Measurements from ENCODE around the gene SERTAD4. TPM values are rescaled to one million over a fixed set of nuclear protein-coding genes. Genes with fewer than 3 reads are reported as not detected.
"Not testable (repeated sequence)": the region's sequence is repeated elsewhere in the genome, so short reads cannot be mapped to it uniquely, and the experiment has no call there.

The SERTAD4 gene
- total and polyA plus RNA-seq, 2 experiments from 2014 or later: 1.3 to 1.6 TPM

DNA sequence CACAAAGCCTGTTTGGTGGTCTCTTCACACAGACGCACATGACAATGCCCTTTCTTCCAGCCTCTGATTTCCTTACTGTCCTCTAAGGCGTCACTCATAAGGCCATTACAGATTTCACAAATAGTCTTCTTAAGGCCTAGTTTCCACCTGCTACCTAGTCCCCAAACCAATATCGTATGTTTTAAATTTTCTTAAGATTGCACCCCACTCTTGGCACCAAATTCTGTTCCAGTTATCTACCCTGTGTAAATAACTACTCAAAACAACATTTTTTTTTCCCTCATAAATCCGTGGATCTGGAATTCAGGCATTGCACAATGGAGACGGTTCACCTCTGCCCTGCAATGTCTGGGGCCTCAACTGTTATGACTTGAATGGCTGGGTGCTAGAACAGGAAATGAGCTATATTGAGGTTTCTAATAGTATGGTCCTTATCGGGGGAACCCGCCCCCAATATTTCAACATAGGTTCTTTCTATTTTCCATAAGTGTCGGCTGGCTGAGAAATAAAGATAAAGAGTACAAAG lies 36.9 kb upstream of the SERTAD4 start:
- no peak for ATAC-seq
- H3K9me3 Mint-ChIP-seq: no peaks in the 10 kb centered on the region; the same call in 2 of the 3 replicates
- Histone ChIP-seq H3F3A (replicated peaks; ENCODE audit: low read depth) (no peaks in the 10 kb centered on the region), H4K20me1 (replicated peaks; ENCODE audit: insufficient read depth) (no peaks in the 10 kb centered on the region), H3K27me3 (ENCODE audit: insufficient read depth) (no peaks in the 10 kb centered on the region), H3K79me2 (replicated peaks; ENCODE audit: insufficient read depth) (no peaks in the 10 kb centered on the region), H3K36me3 (ENCODE audit: insufficient read depth) (no peaks in the 10 kb centered on the region), H3K4me3 (no peak overlapping the region), H2AFZ (no peak overlapping the region), H3K9me2 (ENCODE audit: insufficient read depth) (0 out of 2 replicates have a peak, but pooled peaks cover 3% of the 10 kb centered on the region), H3K4me2 (no peak overlapping the region), H3K27ac (ENCODE audit: low read depth) (no peak overlapping the region), H3K4me1 (ENCODE audit: insufficient read depth) (no peaks in the 10 kb centered on the region)
- no peaks in the 10 kb centered on the region; the same call in 2 of the 3 replicates for H3K36me3 Mint-ChIP-seq (ENCODE audit: low read depth)
- H3K27me3 Mint-ChIP-seq (ENCODE audit: insufficient read depth, low read depth, poor library complexity): no peaks in the 10 kb centered on the region
- no peaks in the 10 kb centered on the region for H3K4me1 Mint-ChIP-seq
- no peak for DNase-seq (ENCODE audit: low spot score)
- no peak overlapping the region for H3K4me3 Mint-ChIP-seq
- H3K27ac Mint-ChIP-seq: no peak overlapping the region
- TF ChIP-seq EZH2 (IDR thresholded peaks at IDR 0.05; ENCODE audit: low read depth, unreplicated experiment) (no peak), STAT1 (IDR thresholded peaks at IDR 0.05; ENCODE audit: unreplicated experiment) (no peak), ZNF331 (CRISPR knock-in tag; IDR thresholded peaks at IDR 0.05; ENCODE audit: low read depth) (no peak), JUNB (IDR thresholded peaks at IDR 0.05; ENCODE audit: unreplicated experiment) (no peak), ZNF114 (CRISPR knock-in tag; IDR thresholded peaks at IDR 0.05) (no peak)
- TF ChIP-seq, protein P1, sequence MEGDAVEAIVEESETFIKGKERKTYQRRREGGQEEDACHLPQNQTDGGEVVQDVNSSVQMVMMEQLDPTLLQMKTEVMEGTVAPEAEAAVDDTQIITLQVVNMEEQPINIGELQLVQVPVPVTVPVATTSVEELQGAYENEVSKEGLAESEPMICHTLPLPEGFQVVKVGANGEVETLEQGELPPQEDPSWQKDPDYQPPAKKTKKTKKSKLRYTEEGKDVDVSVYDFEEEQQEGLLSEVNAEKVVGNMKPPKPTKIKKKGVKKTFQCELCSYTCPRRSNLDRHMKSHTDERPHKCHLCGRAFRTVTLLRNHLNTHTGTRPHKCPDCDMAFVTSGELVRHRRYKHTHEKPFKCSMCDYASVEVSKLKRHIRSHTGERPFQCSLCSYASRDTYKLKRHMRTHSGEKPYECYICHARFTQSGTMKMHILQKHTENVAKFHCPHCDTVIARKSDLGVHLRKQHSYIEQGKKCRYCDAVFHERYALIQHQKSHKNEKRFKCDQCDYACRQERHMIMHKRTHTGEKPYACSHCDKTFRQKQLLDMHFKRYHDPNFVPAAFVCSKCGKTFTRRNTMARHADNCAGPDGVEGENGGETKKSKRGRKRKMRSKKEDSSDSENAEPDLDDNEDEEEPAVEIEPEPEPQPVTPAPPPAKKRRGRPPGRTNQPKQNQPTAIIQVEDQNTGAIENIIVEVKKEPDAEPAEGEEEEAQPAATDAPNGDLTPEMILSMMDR (conservative IDR thresholded peaks at IDR 0.05; ENCODE audit: low read depth in 2 of 2): no peak

DNA sequence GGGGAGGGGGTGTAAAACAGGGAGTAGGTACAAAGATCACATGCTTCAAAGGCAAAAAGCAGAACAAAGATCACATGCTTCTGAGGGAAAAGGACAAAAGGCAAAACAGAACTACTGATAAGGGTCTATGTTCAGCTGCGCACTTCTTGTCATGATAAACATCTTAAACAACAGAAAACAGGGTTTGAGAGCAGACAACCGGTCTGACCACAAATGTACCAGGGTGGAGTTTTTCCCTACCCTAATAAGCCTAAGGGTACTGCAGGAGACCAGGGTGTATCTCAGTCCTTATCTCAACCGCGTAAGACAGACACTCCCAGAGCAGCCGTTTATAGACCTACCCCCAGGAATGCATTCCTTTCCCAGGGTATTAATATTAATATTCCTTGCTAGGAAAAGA lies 36.3 kb upstream of the SERTAD4 start:
- not testable (repeated sequence) for H3K4me3 ChIP-seq; H3K9me3 Mint-ChIP-seq; H3K27me3 Mint-ChIP-seq (ENCODE audit: insufficient read depth, low read depth, poor library complexity); H3K27ac Mint-ChIP-seq; H3K36me3 ChIP-seq (ENCODE audit: insufficient read depth); H2AFZ ChIP-seq; H3K27me3 ChIP-seq (ENCODE audit: insufficient read depth); H3K4me2 ChIP-seq; H3K4me1 ChIP-seq (ENCODE audit: insufficient read depth); H3K4me3 Mint-ChIP-seq; H3K4me1 Mint-ChIP-seq; ATAC-seq; H3K79me2 ChIP-seq (replicated peaks; ENCODE audit: insufficient read depth); H4K20me1 ChIP-seq (replicated peaks; ENCODE audit: insufficient read depth); H3F3A ChIP-seq (replicated peaks; ENCODE audit: low read depth); H3K9me2 ChIP-seq (ENCODE audit: insufficient read depth); DNase-seq (ENCODE audit: low spot score); H3K27ac ChIP-seq (ENCODE audit: low read depth); H3K36me3 Mint-ChIP-seq (ENCODE audit: low read depth)

DNA sequence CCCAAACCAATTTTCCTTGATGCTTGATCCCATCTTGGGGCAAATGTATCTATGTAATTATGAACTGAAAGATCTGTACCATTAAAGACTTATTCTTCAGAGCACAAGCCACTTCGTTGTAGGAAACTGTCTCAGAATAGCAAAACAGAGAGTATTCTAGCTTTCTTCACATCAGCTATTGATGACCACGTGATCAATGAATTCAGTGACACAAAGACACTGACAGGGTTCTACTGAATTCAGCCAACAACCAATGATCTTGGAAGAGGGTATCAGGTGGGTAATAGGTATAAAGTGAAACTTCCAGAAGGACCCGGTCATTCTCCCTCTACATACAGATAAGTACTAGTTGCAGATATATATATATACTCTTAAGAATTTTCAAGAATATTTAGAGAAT lies 33.8 kb upstream of the SERTAD4 start:
- no peak for DNase-seq (ENCODE audit: low spot score)
- no peak overlapping the region for H2AFZ ChIP-seq
- TF ChIP-seq, protein P1 (conservative IDR thresholded peaks at IDR 0.05; ENCODE audit: low read depth in 2 of 2): no peak
- no peak for TF ChIP-seq EZH2 (IDR thresholded peaks at IDR 0.05; ENCODE audit: low read depth, unreplicated experiment)
- TF ChIP-seq, protein P2, sequence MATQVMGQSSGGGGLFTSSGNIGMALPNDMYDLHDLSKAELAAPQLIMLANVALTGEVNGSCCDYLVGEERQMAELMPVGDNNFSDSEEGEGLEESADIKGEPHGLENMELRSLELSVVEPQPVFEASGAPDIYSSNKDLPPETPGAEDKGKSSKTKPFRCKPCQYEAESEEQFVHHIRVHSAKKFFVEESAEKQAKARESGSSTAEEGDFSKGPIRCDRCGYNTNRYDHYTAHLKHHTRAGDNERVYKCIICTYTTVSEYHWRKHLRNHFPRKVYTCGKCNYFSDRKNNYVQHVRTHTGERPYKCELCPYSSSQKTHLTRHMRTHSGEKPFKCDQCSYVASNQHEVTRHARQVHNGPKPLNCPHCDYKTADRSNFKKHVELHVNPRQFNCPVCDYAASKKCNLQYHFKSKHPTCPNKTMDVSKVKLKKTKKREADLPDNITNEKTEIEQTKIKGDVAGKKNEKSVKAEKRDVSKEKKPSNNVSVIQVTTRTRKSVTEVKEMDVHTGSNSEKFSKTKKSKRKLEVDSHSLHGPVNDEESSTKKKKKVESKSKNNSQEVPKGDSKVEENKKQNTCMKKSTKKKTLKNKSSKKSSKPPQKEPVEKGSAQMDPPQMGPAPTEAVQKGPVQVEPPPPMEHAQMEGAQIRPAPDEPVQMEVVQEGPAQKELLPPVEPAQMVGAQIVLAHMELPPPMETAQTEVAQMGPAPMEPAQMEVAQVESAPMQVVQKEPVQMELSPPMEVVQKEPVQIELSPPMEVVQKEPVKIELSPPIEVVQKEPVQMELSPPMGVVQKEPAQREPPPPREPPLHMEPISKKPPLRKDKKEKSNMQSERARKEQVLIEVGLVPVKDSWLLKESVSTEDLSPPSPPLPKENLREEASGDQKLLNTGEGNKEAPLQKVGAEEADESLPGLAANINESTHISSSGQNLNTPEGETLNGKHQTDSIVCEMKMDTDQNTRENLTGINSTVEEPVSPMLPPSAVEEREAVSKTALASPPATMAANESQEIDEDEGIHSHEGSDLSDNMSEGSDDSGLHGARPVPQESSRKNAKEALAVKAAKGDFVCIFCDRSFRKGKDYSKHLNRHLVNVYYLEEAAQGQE (IDR thresholded peaks at IDR 0.05; ENCODE audit: unreplicated experiment): no peak

More for the DNA sequence above, 33.8 kb upstream of the SERTAD4 start:
- no peaks in the 10 kb centered on the region; the same call in 2 of the 3 replicates for H3K36me3 Mint-ChIP-seq (ENCODE audit: low read depth)
- Histone ChIP-seq H3K79me2 (replicated peaks; ENCODE audit: insufficient read depth) (no peaks in the 10 kb centered on the region), H3K27ac (ENCODE audit: low read depth) (no peak overlapping the region), H3K4me3 (no peak overlapping the region), H3K9me2 (ENCODE audit: insufficient read depth) (0 out of 2 replicates have a peak, but pooled peaks cover 3% of the 10 kb centered on the region), H4K20me1 (replicated peaks; ENCODE audit: insufficient read depth) (no peaks in the 10 kb centered on the region), H3K4me1 (ENCODE audit: insufficient read depth) (no peaks in the 10 kb centered on the region), H3F3A (replicated peaks; ENCODE audit: low read depth) (no peaks in the 10 kb centered on the region), H3K36me3 (ENCODE audit: insufficient read depth) (no peaks in the 10 kb centered on the region), H3K27me3 (ENCODE audit: insufficient read depth) (no peaks in the 10 kb centered on the region), H3K4me2 (no peak overlapping the region)
- no peak for ATAC-seq
- H3K4me1 Mint-ChIP-seq: no peaks in the 10 kb centered on the region
- H3K9me3 Mint-ChIP-seq: no peaks in the 10 kb centered on the region; the same call in 2 of the 3 replicates
- H3K27ac Mint-ChIP-seq: no peak overlapping the region
- no peaks in the 10 kb centered on the region for H3K27me3 Mint-ChIP-seq (ENCODE audit: insufficient read depth, low read depth, poor library complexity)
- no peak overlapping the region for H3K4me3 Mint-ChIP-seq
